ENCODE data around the gene SAP30BP.

Gene SAP30BP

DNA sequence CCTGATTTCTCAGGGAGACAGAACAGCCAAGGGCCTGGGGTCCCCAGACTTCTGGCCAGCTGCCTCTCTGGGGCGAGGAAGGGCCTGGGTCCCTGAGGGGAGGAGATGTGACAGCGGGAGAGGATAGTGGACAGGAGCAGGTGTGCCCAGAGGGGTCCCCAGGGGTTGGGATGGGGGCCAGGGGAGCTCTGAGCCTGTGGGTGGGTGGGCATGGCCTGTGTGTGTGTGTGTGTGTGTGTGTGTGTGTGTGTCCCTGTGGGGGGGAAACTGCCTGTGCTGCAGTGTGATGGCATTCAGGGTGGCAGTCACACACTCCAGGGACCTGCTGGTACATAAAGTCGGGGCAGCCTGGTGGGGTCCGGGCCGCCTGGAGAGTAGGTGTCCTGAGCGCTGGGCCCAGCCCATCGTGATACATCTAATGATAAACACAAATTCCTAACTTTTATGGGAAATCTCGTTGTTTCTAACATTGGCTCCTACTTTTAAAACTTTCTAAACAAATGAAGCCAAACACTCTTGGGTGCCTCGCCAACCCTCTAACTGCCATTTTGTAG, 55.5 kb downstream of the SAP30BP start:
- no peak for DNase-seq

DNA sequence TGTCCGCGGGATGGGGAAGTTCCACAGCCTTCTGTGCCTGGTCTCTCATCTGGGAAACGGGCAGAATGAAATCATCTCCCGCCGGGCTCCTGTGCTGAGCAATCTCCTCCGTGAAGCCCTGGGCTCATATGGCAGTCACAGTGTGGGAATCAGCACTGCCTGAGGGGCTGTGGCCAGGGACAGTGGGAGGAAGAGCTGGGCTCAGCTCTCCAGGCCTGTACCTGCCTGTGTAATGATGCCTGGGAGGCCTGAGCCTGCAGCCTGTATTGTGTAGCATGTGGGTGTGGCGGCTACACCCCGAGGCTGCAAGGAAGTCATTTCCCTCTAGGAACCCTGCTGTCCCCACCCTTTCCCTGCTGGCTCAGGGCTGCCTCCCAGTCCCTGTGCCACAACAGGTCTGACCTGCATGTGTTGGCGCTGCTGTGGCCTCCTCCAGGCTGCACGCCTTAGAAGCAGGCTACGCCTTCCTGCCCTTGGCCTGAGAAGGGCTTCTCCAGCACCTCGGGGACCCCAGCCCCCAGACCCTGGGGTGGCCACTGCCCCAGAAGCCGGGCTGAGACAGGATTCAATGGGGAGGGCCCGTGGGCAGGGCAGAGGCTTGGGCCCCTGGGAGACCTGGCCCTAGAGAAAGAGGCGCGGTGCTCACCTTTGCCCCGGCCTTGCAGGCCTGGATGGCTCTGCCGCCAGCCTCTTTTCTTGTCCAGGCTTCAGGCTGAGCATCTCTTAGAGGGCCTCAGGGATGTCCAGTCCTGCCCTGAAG, 56.2 kb downstream of the SAP30BP start:
- DNase-seq = no peak

DNA sequence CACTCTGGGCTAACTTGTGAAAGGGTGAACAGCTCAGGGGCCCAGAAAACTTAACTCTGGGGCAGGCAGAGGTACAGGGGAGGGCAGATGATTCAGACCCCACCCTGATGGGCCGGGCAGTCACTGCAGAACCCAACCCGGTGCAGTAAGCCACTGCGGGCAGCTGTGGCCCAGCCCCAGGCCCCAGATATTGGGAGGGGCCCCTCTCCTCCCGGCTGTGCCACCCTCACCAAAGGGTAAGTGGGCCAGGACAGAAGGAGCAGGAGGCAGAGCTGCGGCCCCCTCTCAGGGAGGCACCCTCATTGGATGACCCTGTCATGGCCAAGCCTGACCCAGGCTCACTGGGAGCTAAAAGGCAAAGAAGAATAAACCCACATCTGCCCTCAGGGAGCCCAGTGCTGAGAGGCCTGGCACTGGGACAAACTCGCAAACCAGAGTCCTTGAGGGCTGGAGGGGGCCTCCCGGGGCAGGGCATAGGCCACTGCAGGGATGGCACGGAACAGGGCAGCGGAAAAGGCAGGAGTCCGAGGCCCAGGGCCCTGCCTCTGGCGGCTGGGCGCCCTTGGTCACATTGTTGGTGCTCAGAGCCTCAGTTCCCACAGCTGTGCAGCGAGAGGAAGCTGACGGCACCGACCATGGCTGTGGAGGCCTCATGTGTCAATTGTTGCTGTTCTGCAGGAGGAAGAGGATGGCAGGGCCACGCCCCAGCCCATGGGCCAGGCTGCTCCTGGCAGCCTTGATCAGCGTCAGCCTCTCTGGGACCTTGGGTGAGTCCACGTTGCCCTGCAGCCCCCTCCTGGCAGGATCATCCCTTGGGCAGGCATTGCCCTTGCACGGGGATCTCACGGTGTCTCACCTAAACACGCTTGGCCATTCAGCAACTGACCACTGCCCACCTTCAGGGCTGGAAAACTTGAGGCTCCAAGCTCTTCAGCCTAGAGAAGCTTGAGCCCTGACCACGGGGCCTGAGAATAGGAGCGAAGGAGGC, 57.2 kb downstream of the SAP30BP start:
- no peak for DNase-seq

DNA sequence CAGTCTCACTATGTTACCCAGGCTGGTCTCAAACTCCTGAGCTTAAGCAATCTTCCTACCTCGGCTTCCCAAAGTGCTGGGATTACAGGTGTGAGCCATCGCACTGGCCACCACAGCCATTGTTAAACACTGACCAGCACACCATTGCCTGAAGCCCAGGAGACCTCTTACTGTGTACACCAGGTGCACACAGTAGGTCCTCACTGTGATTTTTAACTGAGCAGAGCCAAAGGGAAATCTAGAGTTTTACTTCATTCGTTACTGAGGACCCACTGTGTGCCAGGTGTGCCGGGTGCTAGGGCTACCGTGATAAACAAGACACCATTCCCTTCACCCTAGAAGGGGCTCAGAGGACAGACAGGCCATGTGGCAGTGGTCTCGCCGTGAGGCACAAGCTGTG, 58.4 kb downstream of the SAP30BP start:
- DNase-seq = no peak

DNA sequence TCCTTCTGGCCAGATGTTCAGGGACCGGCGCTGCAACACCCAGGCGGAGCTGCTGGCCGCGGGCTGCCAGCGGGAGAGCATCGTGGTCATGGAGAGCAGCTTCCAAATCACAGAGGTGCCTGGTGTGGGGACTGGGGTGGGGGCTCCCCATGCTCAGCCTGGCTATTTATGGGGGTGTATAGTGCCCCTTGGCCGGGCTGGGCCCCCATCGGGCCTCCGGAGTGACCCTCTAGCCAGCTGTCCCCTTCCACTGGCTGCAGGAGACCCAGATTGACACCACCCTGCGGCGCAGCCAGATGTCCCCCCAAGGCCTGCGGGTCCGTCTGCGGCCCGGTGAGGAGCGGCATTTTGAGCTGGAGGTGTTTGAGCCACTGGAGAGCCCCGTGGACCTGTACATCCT, 60.3 kb downstream of the SAP30BP start:
- DNase-seq = no peak

DNA sequence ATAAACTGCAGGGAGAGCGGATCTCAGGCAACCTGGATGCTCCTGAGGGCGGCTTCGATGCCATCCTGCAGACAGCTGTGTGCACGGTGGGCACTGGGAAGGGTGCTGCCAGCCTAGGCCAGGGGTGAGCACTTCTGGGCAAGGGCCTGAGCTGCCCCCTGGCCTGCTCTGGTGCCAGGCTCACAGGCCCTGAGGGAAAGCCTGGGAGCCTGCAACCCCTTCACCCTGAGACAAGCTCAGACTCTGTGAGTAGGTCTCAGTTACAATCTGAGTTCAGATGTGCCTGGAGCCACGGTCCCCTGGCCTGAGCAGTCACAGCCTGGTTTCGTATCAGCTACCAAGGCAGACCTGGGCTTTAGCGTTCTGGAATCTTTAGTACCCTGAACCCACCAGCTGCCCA, 62.2 kb downstream of the SAP30BP start:
- DNase-seq = no peak

DNA sequence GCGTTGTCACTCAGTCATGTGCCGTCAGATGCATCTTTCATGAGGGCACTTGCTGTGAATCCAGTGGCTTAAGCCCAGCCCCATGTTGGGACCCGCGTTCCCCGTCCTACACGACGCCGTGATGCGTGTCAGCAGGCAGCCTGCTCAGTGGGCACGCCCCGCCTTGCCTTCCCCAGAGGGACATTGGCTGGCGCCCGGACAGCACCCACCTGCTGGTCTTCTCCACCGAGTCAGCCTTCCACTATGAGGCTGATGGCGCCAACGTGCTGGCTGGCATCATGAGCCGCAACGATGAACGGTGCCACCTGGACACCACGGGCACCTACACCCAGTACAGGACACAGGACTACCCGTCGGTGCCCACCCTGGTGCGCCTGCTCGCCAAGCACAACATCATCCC, 62.9 kb downstream of the SAP30BP start:
- DNase-seq = no peak

DNA sequence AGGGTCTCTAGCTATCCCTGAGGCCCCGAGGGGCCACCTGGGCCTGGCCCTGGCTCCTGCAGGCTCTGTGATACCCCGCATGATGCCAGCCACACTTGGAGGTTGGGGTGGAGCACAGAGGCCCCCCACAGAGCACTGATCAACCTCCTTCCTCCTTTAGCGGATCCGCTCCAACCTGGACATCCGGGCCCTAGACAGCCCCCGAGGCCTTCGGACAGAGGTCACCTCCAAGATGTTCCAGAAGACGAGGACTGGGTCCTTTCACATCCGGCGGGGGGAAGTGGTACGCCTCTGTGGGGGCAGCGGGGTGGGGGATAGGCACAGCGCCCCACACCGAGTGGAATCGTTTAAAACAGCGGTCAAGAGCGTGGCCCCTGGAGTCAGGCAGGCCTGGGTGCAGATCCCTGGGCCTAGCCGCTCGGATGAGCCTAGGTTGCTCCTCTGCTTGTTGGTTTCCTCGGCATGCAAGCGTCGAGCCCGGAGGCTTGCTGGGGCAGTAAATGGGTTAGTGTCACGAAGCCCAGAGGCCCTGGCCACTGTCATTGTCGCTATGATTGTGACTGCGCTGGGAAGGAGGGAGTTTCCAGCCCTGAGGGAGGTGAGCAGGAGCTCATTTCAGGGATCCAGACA, 64.1 kb downstream of the SAP30BP start:
- no peak for DNase-seq

DNA sequence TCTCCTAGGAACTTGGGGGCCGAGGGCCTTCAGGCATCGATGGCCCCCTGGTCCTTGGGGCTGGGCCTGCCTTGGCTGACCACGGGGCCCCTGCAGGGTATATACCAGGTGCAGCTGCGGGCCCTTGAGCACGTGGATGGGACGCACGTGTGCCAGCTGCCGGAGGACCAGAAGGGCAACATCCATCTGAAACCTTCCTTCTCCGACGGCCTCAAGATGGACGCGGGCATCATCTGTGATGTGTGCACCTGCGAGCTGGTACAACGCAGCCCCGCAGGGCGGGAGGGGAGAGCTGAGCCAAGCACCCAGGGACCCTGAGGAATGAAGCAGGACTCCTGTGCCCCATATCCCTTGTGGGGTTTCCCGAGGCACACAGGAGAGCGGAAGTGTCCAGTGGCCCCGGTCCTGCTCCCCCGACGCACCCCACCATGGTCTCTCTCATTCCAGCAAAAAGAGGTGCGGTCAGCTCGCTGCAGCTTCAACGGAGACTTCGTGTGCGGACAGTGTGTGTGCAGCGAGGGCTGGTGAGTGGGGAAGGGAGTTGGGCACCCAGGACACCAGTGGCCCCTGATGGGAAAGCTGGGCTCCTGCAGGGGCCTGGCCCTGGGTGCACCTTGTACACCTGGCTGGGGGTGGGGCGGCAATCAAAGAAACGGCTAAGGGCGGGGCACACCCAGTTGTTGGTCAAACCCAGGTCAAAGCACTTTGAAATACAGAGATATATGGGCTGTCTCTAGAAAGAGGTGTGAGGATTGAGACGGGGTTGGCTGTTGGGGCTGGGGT, 64.8 kb downstream of the SAP30BP start:
- DNase-seq = no peak

DNA sequence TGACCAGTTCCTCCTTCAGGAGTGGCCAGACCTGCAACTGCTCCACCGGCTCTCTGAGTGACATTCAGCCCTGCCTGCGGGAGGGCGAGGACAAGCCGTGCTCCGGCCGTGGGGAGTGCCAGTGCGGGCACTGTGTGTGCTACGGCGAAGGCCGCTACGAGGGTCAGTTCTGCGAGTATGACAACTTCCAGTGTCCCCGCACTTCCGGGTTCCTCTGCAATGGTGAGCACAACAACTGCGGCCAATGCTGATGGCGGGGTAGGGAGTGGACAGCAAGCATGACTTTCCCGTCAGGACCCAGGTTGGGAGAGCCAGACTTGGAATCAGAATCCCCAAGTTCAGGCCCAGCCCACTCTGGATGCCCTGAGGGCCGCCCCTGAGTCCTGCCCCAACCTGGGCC, 66.3 kb downstream of the SAP30BP start:
- DNase-seq = no peak

DNA sequence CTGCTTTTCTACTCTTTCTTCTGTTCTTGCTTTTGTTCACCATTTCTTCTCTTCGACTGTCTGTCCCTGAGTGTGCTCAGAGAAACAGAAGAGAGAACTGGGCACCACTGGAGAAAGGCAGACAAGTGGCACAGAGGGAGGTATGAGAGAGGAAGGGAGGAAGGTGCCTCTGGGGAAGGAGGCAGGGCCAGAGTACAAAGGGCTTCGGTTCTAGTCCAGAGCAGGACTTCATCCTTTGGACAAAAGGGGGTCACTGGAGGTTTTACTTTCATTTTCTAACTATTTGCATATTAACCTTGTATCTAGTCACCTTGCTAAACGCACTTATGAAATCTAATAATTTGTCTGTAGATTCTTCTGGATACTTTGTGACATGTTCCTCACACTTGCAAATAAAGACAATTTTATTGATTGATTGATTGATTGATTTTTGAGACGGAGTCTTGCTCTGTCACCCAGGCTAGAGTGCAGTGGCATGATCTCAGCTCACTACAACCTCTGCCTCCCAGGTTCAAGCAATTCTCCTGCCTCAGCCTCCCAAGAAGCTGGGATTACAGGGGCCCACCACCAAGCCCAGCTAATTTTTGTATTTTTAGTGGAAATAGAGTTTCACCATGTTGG, 67.6 kb downstream of the SAP30BP start:
- DNase-seq = no peak

DNA sequence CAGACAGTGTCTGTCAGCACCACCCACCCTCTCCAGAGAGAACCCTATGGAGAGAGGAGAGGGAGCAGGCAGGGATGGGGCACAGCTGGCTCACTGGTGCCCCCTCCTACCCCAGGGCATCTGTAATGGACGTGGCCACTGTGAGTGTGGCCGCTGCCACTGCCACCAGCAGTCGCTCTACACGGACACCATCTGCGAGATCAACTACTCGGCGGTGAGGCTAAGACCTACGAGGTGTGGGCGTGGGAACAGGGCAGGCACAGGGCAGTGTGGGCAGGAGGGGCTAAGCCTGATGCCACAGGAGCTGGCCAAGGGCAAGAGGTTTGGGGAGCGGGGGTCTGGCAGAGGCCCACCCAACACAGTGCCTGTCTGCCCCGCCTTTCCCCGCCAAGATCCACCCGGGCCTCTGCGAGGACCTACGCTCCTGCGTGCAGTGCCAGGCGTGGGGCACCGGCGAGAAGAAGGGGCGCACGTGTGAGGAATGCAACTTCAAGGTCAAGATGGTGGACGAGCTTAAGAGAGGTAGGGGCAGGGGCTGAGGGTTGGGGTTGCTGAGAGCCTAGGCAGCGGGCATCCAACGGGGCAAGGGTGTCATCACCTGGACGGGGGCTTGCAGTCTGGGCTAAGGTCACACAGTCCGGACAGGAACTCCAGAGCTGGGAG, 69.2 kb downstream of the SAP30BP start:
- DNase-seq = no peak

DNA sequence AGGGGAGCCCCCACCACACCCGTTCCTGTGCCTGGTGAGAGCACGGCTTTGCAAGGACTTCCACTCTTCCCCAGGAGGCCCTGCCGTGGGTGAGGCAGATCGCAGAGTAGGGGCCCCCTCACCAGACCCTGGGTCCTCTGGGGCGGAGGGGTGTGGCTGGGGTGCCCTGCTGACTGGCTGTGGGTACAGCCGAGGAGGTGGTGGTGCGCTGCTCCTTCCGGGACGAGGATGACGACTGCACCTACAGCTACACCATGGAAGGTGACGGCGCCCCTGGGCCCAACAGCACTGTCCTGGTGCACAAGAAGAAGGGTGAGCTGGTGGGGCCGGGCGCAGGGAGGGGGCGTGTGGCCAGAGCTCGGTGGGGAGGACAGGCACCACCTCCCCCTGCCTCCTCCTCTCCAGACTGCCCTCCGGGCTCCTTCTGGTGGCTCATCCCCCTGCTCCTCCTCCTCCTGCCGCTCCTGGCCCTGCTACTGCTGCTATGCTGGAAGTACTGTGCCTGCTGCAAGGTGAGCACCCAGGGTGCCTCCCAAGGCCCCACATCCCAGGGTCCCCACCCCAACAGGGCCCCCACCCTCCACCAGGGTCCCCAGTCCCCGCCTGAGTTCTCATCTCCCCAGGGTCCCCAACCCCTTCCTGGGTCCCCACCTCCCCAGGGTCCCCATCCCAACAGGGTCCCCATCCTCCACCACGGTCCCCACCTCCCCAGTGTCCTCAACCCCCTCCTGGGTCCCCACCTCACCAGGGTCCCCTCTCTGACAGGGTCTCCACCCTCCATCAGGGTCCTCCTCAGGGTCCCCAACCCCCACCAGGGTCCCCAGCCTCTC, 70.2 kb downstream of the SAP30BP start:
- no peak for DNase-seq

DNA sequence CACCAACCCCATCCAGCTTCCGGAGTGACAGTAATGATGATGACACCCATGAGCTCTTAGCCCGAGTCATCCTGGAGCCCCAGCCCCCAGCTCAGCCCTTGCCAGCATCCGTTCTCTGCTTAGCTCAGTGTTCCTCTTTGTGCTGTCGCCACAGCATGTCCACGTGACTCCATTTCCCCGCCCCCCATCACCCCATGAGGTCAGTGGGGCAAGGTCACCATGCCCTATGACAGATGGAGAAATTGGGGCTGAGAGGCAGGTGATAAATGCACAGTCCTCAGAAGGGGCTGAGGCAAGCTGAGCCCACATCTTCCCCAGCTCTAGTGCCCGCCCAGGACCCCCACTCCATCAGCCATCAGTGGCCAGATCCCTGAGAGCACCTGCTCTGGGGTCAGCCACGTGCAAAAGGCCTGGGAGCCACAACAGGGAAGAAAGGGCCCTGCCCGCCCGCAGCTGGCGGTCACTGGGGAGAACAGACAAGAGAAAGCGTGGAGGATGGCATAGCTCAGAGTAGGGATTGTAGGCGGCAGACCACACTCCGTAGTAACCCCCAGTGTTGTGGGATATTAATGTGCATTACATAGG, 71.2 kb downstream of the SAP30BP start:
- no peak for DNase-seq

DNA sequence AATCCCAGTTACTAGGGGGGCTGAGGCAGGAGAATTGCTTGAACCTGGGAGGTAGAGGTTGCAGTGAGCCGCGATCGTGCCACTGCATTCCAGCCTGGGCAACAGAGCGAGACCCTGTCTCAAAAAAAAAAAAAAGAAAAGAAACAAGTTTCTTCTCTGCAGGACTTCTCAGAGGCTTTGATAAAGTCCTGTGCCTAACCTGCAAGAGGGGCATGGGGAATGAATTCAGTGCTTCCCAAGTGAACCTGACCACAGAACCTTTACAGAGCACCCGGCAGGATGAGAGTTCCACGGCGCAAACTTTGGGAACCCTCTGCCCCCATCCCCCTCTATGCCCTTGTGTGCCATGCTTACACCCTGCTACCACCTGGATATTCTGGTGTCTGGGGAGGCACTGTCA, 72.0 kb downstream of the SAP30BP start:
- DNase-seq = no peak

DNA sequence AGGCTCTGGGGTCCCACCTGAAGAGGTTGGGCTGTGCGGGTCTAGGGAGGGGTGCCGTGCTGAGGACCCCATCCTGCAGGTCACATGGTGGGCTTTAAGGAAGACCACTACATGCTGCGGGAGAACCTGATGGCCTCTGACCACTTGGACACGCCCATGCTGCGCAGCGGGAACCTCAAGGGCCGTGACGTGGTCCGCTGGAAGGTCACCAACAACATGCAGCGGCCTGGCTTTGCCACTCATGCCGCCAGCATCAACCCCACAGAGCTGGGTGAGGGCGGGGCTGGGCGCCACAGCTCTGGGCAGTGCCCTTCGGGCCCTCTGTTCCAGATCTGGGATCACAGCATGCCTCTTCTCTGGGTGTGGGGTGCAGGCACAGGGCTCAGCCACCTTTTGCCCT, 72.7 kb downstream of the SAP30BP start:
- no peak for DNase-seq

DNA sequence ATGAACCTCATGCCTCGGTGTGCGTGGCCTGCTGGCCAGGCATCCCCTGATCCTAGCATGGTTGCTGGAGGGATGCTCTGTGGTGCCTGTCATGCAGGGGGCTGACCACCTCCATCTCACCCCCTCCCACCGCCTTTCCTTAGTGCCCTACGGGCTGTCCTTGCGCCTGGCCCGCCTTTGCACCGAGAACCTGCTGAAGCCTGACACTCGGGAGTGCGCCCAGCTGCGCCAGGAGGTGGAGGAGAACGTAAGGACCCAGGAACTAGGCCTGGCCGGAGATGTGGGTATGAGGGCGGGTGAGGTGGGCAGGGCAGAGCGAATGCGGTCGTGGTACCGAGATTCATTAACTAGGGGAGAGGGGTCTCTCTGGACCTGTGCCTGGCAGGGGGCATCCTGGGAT, 73.1 kb downstream of the SAP30BP start:
- no peak for DNase-seq

DNA sequence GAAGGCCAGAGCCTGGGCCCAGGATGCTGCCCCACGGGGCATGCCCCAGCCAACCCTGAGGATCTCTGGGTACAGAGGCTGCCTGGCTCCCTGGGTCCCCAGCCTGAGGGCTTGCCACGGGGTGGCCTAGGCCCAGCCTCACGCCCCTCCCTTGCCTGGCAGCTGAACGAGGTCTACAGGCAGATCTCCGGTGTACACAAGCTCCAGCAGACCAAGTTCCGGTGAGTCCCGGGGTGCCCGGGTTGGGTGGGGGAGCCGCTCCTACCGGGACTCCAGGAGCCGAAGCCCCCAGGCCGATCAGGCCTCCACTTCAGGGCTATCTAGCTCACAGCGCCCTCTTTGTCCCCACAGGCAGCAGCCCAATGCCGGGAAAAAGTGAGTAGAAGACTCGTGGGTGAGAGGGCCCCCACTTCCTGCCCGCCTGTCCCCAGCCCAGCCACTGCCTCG, 73.5 kb downstream of the SAP30BP start:
- DNase-seq = no peak

DNA sequence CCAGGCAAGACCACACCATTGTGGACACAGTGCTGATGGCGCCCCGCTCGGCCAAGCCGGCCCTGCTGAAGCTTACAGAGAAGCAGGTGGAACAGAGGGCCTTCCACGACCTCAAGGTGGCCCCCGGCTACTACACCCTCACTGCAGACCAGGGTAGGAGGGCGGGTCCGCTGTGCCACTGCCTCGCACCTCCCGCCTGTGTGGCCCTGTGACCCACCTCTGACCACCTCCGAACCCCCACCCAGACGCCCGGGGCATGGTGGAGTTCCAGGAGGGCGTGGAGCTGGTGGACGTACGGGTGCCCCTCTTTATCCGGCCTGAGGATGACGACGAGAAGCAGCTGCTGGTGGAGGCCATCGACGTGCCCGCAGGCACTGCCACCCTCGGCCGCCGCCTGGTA, 75.2 kb downstream of the SAP30BP start:
- no peak for DNase-seq

DNA sequence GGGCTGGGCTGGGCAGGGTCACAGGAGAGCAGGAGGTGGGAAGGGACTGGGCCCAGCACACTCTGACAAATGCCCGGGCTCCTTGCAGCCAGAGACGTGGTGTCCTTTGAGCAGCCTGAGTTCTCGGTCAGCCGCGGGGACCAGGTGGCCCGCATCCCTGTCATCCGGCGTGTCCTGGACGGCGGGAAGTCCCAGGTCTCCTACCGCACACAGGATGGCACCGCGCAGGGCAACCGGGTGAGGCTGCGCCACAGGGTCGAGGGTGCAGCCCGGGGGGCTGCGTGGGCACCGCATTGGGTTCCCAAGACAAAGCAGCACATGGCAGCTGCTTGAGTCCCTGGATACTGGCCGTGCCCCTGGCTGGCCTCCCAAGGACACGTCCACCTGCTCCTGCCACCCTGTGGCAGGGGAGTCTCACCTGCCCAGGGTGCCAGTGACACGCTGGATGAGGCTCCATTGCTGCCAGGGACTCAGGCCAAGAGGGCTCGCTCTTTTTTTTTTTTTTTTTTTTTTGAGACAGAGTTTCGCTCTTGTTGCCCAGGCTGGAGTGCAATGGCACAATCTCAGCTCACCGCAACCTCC, 76.6 kb downstream of the SAP30BP start:
- no peak for DNase-seq

All from NCI-H2081 treated with DMSO at 0.1 percent for 48 hours (cell line).